Inferior parietal cortex (tissue), 1 donor: ENCODE measurements around the gene TIGD7.

Experiments used
- DNase-seq: peaks from one replicate; pipeline ENCODE4 v3.0.0-alpha.2; 2016; ENCODE audit errors: extremely low spot score

TIGD7 gene

GRCh38 chr16:3305109-3306068 is at the start of gene TIGD7, which contains the start of gene ZNF75A:
Gene TIGD7, minus strand, starts transcription at chr16:3305430. Its CDS starts 4,816 bp downstream, at chr16:3300614.
Gene ZNF75A, plus strand, starts transcription at chr16:3305497. Its CDS starts 2,932 bp downstream, at chr16:3308429.
- DNase-seq: peak; percentile 92

GRCh38 chr16:3349175-3349574 is 43.9 kb upstream of the TIGD7 start:
- DNase-seq: no peak

- DNase-seq: peak; percentile 2
Measured at GRCh38 chr16:3348547-3349167, 43.4 kb upstream of the TIGD7 start.

GRCh38 chr16:3347586-3347985 is 42.4 kb upstream of the TIGD7 start:
- DNase-seq: no peak

- no peak for DNase-seq
Measured at GRCh38 chr16:3346041-3346440, 40.8 kb upstream of the TIGD7 start.

GRCh38 chr16:3328643-3329042 is 23.4 kb upstream of the TIGD7 start:
- DNase-seq: no peak

- DNase-seq: no peak
Measured at GRCh38 chr16:3328104-3328503, 22.9 kb upstream of the TIGD7 start.

- no peak for DNase-seq
Measured at GRCh38 chr16:3327514-3327913, 22.3 kb upstream of the TIGD7 start.

GRCh38 chr16:3321816-3322215 is 16.6 kb upstream of the TIGD7 start:
- no peak for DNase-seq

GRCh38 chr16:3317315-3317999 is 12.2 kb upstream of the TIGD7 start:
- DNase-seq: no peak

GRCh38 chr16:3311496-3311895 is 6.3 kb upstream of the TIGD7 start:
- DNase-seq: no peak

- DNase-seq: no peak
Measured at GRCh38 chr16:3306078-3306477, 848 bp upstream of the TIGD7 start.

GRCh38 chr16:3304370-3304769 is 860 bp downstream of the TIGD7 start:
- DNase-seq: no peak

GRCh38 chr16:3295783-3296182 is 9.4 kb downstream of the TIGD7 start:
- DNase-seq: no peak

- DNase-seq: no peak
Measured at GRCh38 chr16:3295209-3295608, 10.0 kb downstream of the TIGD7 start.

- no peak for DNase-seq
Measured at GRCh38 chr16:3292604-3293003, 12.6 kb downstream of the TIGD7 start.

GRCh38 chr16:3289998-3290673 is 15.1 kb downstream of the TIGD7 start:
- no peak for DNase-seq

GRCh38 chr16:3285131-3285530 is 20.1 kb downstream of the TIGD7 start:
- no peak for DNase-seq

- no peak for DNase-seq
Measured at GRCh38 chr16:3283543-3284447, 21.4 kb downstream of the TIGD7 start.

- peak; percentile 98 for DNase-seq
Measured at GRCh38 chr16:3282730-3283542, 22.3 kb downstream of the TIGD7 start, which contains the start of gene ZNF263. Gene ZNF263, plus strand, starts transcription at chr16:3283491. Its CDS starts 328 bp downstream, at chr16:3283819.
